Activated CD8-positive, alpha-beta memory T cell treated with anti-CD3 and anti-CD28 coated beads, Interleukin-2, amount 50 U/mL, for 1 hour (primary cell): ENCODE results near the gene ARID1B.
"Not testable (repeated sequence)": the region's sequence is repeated elsewhere in the genome, so short reads cannot be mapped to it uniquely, and the experiment has no call there.

Experiments used
- DNase-seq: peaks from one replicate; pipeline ENCODE4 v3.0.0-alpha.2; 2020; ENCODE audit errors: extremely low read depth

The ARID1B gene

DNA sequence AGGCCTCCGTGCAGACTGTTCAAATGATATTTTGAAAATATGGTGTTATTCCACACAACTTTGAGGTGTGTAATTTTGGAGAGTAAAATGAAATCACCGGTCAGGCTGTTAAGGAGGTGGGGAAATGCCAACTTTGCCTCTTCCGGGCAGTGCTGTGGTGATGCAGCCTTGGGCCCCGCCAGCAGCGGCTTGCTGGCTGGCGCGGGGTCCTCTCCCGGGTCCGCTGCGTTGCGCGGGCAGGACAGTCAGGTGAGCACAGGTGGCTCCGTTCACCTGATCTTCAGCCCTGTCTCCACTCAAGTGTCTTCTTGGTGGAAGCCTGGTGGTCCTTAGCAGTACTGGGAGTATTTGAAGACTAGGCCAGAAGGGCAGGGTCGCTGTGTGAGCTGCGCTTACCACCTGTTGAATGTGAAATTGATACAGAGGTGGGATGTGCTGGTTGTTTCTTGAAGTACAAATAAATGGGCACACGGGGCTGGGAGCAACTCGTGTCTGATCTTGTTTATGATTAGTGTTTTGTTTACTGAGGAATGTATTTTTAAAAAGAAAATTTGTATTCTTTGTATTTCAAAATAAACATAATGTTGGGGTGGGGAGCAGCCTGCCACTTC is 184.2 kb downstream of the ARID1B start:
- no peak for DNase-seq

DNA sequence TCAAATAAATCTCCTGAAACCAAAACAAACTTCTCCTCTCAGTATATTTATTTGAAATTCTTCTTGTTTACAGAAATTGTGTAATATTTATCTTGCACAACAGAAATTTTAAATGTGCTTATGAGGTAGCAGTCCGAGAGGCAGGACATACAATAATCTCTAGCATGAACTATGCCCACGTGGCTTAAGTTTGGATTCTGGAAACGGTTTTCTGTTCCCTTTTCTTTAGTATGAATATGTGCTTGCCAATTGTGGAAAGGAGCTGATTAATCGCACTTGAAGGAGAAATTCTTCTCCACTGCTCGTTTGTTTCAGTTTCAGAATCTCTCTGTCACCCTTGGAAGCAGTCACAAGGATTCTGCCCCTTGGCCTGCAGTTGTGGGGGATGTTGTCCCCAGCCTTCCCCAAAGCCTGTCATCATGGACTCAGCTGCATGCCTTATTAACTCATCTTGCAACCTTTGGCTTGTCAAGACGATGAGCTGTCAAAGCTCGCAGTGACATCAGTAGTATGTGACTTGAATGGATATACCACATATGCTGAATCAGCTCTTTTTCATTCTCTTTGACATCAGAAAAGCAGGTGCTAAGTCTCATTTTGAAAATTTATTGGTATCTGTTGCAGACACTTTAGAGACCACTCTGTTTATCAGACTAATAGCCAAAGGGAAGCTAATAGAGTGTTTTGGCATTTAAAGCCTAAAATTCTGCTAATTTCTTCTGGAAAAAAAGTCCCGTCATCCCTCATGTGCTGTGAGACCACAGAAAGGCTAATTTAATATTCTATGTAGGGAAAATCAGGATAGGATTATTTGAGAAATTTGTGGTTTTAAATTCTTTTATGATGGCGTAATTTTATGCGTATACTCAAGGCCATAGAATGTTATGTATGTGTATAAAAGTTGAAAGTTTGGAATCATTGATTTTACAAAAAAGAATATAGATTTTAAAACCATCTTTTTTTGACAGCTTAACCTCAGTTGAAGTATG is 186.8 kb downstream of the ARID1B start:
- DNase-seq = no peak

DNA sequence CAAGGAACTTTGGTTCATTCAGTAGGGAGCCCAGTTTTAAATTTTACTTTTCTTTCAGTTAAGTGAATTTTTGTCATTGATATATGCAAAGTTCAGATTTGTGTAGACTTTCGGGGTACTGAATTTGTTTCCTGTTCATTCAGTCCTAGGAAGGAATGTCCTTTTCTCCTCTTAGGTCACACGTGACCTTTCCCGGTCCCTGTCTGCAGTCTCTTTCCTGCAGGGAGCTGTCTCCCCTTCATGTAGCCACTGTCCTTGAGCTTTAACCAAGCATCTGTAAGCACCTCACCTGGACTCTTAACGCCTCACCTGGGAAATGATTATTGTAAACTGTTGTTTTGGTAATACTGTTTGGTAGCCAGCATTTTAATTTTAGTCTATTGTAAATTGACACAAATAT is 190.7 kb downstream of the ARID1B start:
- no peak for DNase-seq

DNA sequence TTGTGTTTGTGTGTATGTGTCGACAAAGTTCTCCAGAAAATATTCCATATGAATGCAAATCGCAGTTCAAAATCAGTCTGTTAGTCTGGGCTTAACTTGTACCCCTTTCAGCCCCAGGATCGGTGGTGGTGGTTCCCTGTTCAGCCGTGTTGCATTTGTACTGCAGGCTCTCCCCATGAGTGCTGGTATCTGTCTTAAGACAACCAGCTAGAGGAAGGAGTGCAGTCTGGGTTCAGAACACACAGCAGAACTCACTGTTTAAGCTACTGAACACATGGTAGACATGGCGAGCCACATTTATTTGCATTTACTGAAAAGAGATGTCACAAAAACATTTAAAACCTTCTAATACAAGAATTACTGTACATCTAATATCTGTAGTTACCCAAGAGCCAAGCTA is 192.1 kb downstream of the ARID1B start:
- DNase-seq = no peak

DNA sequence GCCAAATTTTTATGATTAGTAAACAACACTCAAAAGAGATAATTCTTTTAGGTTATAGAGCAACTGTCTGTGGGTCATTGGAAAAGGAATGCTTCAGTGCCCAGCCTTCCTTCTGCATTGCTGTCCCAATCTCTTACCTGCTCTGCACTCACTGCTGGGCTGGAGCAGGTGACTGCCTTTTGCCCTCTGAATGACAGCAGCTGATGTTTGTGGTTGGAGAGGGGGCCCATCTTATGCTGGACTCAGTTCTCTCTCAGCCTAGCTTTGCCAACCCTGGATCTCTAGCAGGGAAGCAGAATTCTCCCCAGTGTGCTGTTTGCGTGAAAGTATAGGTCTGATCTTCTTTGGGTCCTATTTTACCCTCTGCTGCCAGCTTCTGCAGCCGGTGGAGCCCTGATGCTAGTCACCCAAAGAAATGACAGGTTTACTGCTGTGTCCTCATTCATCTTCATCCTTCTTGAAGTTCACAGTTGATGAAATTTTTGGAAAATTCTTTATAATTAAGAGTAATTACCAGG is 193.5 kb downstream of the ARID1B start:
- DNase-seq = no peak

DNA sequence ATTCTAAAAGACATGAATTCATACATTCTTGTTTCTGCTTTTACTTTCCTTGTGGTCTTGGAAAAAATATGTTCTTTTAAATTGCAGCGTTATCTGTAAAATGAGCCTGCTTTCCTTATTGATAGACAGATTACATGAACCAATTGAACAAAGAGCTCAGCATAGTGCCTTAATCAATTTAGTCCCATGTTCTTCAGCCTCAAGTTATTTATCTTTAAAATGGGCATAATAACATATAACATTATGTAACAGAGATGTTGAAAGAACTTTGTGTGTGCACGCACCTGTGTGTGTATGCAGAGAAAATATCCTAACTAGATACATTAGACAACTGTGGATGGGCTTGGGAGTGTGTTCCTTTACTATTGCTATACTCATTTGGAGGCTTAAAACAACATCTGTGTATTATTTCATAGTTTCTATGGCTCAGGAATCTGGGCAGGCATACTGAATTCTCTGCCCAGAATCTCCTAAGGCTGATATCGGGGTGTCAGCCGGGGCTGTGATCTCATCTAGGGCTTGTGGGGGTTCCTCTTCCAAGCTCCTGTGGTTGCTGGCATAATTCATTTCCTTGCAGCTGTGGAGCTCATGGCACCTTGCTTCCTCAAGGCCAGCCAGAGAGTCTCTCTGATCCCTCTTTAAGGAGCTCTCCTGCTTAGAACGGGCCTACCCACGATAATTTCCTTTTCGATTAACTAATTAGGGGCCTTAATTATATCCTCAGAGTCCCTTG is 194.1 kb downstream of the ARID1B start:
- DNase-seq = no peak

DNA sequence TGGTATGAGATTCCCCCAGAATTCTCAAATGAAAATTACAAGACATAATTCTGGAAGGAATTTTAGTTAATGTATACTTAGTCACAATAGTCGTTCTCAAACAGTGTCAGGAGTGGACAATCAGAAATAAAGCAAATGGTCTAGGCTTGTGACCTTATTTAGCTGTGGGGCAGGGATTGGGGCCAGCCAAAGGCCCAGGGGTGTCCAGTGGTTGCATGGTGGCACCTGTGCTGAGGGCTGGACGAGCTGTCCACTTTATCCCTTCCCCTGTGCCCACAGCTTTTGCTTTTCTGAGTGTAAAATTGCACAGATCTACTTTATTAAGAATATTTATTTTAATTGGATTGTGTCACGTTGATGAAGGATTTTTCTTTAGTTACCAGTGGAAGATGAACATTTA is 195.0 kb downstream of the ARID1B start:
- no peak for DNase-seq

DNA sequence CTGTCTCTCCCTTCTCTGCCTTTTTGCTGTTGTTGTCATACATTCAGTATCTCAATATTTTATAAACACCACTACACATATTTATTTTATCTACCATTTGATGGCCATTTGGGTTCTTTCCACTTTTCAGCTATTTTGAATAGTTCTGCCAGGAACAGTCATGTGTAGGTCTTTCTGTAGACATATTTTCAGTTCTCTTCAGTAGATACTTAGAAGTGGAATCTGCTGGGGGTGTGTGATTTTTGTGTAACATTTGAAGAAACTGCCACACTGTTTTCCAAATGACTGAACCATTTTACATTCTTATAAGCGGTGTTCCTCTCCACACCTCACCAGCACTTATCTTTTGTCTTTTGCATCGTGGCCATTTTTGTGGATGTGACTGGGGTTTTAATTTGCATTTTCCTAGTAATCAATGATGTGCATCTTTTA is 197.7 kb downstream of the ARID1B start:
- DNase-seq = no peak

DNA sequence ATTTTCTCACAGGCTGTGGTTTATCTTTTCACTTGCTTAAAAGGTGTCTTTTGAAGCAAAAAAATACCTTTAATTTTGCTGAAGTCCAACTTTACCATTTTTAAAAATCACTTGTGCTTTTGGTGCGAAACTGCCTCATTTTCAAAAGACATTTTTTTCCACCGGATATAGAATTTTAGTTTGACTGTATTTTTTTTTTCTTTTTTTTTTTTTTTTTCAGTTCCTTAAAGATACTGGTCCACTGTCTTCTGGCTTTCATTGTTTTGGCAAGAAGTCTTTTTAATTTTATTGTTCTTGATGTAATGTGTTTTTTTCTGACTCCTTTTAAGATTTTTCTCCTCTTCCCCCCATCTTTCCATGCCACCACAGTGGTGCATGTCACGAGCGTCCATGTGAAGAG is 198.2 kb downstream of the ARID1B start:
- no peak for DNase-seq

DNA sequence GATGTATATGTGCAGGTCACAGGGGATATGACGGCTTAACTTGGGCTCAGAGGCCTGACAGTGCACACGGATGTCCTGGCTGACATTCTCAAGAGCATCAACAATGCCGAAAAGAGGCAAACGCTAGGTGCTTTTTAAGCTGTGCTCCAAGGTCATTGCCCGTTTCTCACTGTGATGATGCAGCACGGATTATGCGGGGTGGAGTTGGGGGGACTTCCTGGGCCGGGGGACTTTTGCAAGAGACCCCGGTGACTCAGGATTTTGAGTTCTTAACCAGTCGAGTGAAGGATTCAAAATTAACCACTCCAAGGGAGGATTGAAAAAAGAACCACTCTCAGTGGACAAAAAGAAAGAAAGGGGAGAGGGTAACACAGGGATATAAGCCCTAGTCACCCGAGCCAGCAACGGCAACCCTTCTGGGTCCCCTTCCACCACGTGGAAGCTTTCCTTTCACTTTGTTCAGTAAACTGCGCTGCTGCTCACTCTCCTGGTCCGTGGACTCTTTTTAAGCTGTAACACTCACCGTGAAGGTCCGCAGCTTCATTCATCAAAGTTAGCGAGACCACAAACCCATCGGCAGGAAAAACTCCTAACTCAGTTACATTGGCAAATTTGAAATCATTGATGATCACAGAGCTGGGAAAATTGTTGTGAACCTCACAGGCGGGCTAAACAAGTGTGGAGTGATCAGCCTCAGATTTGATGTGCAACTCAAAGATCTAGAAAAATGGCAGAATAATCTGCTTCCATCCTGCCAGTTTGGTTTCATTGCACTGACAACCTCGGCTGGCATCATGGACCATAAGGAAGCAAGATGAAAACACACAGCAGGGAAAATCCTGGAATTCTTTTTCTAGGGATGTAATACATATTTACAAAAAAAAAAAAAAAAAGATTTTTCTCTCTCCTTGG is 199.3 kb downstream of the ARID1B start:
- no peak for DNase-seq

DNA sequence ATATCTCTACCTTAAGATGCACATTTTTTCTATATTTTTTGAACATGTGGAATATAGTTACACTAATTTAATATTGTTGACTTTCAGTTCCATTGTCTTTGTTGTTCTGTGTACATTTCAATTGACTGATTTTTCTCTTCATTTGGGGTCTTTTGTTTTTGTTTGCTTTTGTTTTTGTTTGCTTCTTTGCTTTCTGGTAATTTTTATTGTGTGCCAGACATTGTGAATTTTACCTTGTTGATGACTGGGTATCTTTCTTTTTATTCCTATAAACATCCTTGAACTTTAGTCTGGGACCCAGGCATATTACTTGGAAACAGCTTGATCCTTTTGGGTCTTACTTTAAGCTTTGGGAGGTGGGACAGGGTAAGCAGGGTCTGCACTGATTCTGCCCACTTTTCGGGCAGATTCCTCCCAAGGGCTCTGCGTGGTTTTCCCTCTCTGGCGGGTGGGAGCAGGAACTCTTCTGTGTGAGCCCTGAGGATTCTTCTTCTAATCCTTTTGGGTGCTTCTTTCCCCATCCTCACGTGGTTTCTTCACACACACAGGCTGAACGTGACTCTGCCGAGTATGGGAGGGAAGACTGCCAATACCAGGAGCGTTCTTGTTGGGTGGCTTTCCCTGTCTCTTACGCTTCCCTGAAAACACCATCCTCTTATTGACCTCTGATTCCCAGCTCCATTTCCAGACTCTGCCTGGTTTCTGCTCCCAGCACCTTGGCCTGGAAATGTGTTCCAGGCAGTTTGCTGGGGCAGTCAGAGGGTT is 200.5 kb downstream of the ARID1B start:
- no peak for DNase-seq

DNA sequence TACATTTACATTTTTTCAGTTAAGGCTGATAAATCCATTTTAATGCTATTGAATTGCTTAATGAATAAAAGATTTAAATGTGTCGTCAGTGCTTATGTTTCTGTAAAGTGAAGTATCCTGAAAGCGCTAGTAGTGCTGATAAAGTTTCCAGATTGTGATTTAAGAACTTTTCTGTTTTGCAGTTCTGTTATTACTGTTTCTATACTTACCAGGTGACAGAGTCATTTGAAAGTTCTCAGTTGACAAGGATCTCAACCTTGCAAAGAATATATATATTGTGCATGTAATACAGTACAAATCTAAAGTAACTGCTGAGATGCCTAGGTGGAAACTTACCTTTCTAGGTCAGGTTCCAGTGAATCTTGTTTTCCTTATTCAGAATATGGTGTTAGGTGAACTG is 201.8 kb downstream of the ARID1B start:
- DNase-seq = no peak

DNA sequence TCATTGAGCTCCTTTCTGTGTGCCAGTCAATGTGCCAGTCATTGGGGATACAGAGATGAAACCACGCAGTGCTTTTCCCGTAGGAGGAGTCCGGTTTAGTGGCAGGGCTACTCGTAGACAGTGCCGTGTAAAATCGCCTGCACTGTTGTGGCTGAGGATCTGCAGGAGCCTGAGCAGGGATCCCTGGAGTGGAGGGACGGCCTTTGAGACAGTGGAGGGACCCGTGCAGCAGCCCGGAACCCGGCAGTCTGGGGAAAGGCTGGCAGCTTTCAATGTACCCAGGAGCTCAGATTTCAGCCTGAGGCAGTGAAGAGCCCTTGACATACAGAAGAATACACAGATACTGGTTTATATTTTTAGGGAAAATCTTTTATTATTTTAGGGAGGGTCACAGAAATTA is 203.3 kb downstream of the ARID1B start:
- no peak for DNase-seq

DNA sequence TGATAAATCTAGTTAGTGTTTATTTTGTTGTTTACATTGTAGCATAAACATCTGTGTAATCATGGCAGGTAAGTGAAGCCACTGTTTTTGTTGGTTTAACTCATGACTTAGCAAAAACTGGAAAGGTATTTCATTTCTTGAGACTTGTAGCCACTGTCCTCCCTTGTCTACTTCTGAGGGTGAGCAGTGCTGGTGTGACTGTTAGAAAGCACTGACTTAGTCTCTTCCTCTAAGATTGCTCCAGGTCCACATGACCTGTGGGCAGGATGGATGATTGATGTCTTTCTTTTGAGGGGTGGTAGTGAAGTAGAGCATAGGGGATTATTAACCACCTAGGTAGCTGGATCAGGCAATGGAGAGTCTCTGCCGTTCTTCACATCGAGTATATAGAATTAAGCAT is 203.8 kb downstream of the ARID1B start:
- DNase-seq = no peak

DNA sequence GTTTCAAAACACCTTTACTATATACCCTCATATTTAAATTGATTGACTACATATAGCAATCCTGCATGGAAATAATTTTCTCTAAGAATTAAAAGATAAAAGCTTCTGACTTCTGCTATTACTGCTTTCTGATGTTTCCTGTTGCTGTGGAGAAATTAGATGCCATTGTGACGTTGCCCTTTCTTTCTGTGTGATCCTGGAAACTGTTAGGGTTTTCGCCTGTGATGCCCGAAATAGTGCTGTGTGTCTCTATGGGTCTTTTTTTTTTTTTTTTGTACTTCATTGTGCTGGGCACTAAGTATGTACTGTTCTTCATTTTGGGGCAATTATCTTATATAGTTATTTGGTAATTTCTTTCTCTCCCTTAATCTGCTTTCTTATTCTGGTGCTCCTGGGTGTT is 205.0 kb downstream of the ARID1B start:
- no peak for DNase-seq

DNA sequence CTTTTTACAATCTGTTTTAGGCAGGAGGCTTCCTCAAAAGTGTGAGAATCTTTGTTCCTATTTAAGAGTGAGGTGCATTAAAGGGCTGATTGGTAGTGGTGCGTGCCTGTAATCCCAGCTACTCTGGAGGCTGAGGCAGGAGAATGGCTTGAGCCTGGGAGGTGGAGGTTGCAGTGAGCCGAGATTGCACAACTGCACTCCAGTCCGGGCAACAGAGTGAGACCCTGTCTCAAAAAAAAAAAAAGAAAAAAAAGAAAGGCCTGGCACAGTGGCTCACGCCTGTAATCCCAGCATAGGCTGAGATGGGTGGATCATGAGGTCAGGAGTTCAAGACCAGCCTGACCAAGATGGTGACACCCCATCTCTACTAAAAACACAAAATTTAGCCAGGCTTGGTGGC is 205.7 kb downstream of the ARID1B start:
- DNase-seq = not testable (repeated sequence)

DNA sequence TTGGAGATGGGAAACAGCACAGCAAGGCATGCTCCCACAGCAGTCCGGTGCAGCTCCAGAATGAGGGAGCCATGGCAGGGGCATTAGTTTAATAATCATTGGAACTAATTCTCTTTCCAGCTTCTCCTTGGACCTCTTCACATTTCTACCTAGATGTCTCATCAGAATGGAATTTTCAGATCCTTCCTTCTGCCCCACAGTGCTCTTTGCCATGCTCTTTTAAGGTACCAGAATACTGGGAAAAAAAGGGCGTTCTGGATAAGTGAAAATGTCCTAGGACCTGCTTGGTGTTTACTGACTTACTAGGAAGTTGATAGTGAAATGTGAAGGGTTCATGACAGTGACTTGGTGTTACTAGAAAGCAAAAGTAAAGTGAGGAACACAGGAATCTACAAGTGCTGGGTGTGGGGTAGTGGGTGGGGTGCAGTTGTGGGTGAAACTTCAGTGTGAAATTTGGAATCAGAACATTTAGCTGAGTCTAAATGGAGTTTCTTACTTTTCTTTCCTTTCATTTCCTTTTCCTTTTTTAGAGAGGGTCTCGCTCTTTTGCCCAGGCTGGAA is 207.1 kb downstream of the ARID1B start:
- DNase-seq = no peak

DNA sequence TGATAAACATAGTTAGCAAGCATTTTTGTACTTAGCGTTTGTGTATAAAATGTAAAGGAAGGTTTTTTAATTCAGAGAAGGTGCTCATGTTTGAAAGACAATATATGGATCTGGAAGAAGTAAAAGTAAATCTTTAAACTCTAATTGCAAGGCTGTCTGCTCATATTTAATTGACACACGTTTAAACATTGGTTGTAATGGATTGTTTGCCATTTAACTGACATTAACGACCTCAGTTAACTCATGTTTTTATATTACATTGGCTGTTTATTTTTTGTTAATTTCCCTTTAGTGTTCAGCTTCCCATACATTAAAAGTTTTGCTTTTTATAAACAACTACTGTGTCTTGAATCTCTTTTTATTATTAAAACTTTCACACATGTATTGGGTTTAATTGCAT is 208.1 kb downstream of the ARID1B start:
- DNase-seq = no peak

DNA sequence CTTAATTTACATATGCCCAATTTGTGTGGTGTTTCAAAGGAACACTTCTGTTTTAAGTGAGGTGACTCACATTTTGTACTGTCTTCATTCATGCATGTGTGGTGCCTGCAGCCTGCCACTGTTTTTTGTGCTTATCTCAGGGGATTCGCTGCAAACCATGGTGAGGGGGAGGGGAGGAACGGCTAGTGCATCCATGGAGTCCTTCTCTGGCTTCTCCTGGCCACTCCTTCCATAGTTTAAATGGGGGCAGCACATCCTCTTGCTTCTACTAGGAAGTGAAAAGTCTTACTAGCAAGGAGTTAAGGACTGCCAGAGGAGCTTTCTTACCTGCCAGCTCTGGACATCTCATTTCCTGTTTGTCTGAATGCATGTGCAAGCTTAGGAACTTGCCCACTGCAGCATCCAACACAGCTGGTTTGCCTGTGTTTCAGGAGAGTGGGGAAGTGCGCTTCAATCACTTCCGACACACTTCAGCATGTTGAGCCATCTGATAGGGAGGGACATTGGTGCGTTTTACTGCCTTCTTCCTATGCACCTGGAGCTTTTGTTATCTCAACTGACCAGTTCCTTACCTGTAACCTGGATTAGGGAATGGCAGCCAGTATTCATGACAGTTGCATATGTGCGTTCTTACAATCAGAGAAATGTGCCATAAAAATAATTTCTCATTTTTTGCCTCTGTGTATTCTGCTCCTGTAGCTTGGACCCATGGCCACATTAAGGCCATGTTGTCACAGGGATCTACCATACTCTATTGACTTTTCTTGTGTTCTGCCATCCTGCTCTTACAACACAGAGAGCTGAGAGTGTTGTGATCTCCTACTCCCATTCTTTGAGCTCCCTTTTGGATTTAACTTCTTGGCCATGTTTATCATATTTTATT is 211.3 kb downstream of the ARID1B start:
- DNase-seq = no peak
